ENCODE results near the gene CCNL2. TPM values are rescaled to one million over a fixed set of nuclear protein-coding genes. Genes with fewer than 3 reads are reported as not detected.
"Not testable (repeated sequence)": the region's sequence is repeated elsewhere in the genome, so short reads cannot be mapped to it uniquely, and the experiment has no call there.

The CCNL2 gene
- total RNA-seq, 1 donor from 2014 or later, result 194 TPM

GRCh38 chr1:1419813-1420653, 20.9 kb upstream of the CCNL2 start:
- no peak for DNase-seq (ENCODE audit: low spot score)

GRCh38 chr1:1419363-1419812, 20.3 kb upstream of the CCNL2 start:
- no peak for DNase-seq (ENCODE audit: low spot score)

- DNase-seq (ENCODE audit: low spot score), result no peak
Observed at GRCh38 chr1:1418464-1419362, 19.6 kb upstream of the CCNL2 start.

GRCh38 chr1:1417825-1418463, 18.8 kb upstream of the CCNL2 start:
- DNase-seq (ENCODE audit: low spot score), result not testable (repeated sequence)

GRCh38 chr1:1417396-1417795, 18.3 kb upstream of the CCNL2 start:
- DNase-seq (ENCODE audit: low spot score), result not testable (repeated sequence)

GRCh38 chr1:1415751-1416150, 16.6 kb upstream of the CCNL2 start:
- DNase-seq (ENCODE audit: low spot score), result no peak

GRCh38 chr1:1412311-1412902, 13.3 kb upstream of the CCNL2 start:
- not testable (repeated sequence) for DNase-seq (ENCODE audit: low spot score)

GRCh38 chr1:1411626-1412025, 12.5 kb upstream of the CCNL2 start:
- DNase-seq (ENCODE audit: low spot score), result no peak

GRCh38 chr1:1410238-1410637, 11.1 kb upstream of the CCNL2 start:
- DNase-seq (ENCODE audit: low spot score), result not testable (repeated sequence)

GRCh38 chr1:1407636-1408318, 8.6 kb upstream of the CCNL2 start:
- DNase-seq (ENCODE audit: low spot score), result no peak

GRCh38 chr1:1406821-1407635, 7.9 kb upstream of the CCNL2 start, which contains the start of gene MRPL20:
Gene MRPL20 (minus strand): TSS chr1:1407293. CDS start chr1:1407217, 76 bp downstream.
- peak; percentile 96 for DNase-seq (ENCODE audit: low spot score)

- no peak for DNase-seq (ENCODE audit: low spot score)
Observed at GRCh38 chr1:1406101-1406820, 7.1 kb upstream of the CCNL2 start.

GRCh38 chr1:1403653-1404052, 4.5 kb upstream of the CCNL2 start:
- DNase-seq (ENCODE audit: low spot score), result no peak

GRCh38 chr1:1402901-1403392, 3.8 kb upstream of the CCNL2 start:
- DNase-seq (ENCODE audit: low spot score), result not testable (repeated sequence)

- no peak for DNase-seq (ENCODE audit: low spot score)
Observed at GRCh38 chr1:1402072-1402900, 3.2 kb upstream of the CCNL2 start.

GRCh38 chr1:1401457-1402010, 2.4 kb upstream of the CCNL2 start:
- DNase-seq (ENCODE audit: low spot score), result no peak

- DNase-seq (ENCODE audit: low spot score), result no peak
Observed at GRCh38 chr1:1400576-1401456, 1.7 kb upstream of the CCNL2 start.
